Lung microvascular endothelial cell (primary cell): ENCODE data around the gene NEURL1. TPM values are rescaled to one million over a fixed set of nuclear protein-coding genes. Genes with fewer than 3 reads are reported as not detected.

Experiments
- DNase-seq, 2 donors: peaks; one replicate each; pipeline versions ENCODE4 v3.0.0 to v3.0.0-alpha.2; 2010; ENCODE audit warnings: low read depth in 2 of 2
- total RNA-seq: library from RNA; depleted of rRNA; stranded (reverse); fragments of >200 nt; gene quantifications from 2 replicates; pipeline ENCODE4 v1.2.1, GENCODE V29; 2014

The NEURL1 gene, protein sequence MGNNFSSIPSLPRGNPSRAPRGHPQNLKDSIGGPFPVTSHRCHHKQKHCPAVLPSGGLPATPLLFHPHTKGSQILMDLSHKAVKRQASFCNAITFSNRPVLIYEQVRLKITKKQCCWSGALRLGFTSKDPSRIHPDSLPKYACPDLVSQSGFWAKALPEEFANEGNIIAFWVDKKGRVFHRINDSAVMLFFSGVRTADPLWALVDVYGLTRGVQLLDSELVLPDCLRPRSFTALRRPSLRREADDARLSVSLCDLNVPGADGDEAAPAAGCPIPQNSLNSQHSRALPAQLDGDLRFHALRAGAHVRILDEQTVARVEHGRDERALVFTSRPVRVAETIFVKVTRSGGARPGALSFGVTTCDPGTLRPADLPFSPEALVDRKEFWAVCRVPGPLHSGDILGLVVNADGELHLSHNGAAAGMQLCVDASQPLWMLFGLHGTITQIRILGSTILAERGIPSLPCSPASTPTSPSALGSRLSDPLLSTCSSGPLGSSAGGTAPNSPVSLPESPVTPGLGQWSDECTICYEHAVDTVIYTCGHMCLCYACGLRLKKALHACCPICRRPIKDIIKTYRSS
- total RNA-seq: not detected in 2 replicates

DNA sequence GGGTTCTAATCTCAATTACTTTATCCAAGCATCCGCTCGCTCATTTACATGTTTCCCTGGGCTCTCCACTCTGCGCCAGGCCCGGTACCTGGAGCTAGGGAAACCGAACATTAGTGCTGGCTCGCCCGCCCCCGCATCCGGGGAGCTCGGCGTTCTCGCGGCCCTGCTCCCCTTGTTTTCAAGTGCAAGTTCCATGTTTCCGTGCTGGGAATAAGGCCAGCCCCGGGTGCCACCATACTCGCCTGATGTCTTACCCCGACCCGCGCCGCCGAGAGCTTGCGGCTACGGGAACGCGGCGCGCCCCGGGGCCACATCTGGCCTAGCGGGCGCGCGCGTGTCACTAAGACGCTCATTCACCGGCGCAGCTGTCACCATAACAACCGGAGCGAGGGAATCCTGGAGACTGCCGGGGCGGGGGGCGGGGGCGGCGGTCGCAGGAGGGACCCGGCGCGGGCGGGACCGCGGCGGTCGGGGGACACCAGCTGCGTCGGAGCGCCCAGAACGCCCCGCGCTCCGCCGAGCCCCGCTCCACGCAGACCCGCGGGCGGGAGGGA, at the start of gene NEURL1:
Gene NEURL1, plus strand, starts transcription at position 344 of the 554 bp plus-strand sequence. CDS start 683 bp downstream, outside the sequence.
- DNase-seq: peak in 1 of 2 donors; percentile 19

DNA sequence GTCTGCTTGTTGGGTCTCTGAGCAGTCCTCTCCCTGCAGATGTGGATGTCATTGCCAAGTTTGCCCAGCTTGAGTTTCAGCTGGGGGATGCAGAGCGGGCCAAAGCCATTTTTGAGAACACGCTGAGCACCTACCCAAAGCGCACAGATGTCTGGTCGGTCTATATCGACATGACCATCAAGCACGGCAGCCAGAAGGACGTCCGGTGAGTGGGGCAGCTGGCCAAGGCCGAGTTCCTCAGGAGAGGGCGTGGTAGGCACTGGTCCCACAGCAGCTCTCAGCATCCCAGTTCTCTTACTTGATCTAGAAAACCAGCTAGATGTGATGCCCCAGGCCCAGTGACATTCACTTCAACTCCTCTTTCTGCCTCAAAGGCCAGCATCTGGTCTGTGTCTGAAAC, 49.0 kb upstream of the NEURL1 start:
- DNase-seq: peak in 1 of 2 donors; percentile 28

DNA sequence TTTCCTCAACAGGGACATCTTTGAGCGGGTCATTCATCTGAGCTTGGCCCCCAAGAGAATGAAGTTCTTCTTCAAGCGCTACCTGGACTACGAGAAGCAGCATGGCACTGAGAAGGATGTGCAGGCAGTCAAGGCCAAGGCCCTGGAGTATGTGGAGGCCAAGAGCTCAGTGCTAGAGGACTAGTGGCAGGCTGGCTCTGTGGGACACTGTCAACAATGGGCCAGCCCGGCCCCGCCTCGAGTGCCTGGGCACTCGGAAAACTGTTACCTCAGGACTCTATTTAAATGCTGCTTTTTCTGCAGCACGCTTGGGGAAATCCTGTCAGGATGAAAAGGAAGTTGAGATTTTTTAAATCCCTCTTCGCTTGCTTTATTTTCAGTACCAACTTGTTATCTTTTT, 48.1 kb upstream of the NEURL1 start:
- DNase-seq: peak in 1 of 2 donors; percentile 35

DNA sequence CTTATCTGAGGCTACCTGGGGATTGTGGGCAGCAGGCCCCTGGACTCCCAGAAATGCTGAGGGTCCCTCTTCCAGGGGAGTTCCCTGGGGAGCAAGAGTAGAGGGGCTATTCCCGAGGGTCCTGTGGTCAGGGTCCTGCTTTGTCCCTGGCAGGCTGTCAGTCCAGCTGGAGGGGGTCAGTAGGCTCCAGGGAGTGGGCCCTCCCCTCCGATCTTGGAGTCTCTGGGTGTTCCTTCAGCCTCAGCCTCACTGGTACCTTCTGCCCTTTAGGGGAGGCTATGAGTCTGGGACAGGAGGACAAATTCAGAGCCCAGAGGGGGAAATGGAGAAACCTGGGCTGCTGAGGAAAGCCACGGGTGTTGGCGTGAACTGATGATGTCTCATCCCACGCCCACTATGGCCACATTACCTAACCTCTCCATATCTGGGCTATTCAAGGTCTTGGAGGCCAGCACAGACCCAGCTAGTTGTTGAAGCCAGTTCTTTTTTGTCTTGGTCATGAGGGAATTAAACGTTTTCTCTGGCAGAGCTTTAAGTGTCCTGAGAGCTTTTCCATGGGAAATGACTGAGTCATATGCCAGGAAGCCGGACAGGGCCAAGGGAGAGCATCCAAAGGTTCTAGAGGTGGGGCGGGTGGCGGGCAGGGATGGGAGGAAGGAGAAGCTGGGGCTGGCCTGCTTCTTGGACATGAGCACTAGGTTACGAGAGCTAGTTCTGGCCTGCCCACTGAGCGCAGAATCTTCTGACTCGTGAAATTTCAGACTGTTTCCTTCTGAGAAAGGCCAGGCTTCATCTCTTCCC, 47.5 kb upstream of the NEURL1 start:
- DNase-seq: peak; percentile 68 to 86

DNA sequence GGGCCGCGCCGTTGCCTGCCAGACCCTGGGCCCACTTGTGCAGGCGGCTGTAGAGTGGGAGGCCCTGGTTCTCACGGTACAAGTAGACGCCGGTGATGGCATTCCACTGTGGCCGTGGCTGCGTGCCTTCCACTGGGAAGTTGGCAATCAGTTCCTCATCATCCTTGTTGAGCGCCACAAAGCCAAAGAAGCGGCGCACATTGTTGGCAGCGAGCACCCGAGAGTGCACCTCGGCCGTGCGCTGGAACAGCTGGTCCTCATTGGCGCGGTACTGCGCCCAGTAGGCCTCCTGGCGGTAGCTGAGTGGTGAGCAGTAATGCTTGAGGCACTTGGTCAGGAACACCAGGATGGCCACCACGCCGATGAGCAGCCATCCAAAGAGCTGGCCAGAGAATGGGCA, 46.3 kb upstream of the NEURL1 start:
- DNase-seq: no peak

DNA sequence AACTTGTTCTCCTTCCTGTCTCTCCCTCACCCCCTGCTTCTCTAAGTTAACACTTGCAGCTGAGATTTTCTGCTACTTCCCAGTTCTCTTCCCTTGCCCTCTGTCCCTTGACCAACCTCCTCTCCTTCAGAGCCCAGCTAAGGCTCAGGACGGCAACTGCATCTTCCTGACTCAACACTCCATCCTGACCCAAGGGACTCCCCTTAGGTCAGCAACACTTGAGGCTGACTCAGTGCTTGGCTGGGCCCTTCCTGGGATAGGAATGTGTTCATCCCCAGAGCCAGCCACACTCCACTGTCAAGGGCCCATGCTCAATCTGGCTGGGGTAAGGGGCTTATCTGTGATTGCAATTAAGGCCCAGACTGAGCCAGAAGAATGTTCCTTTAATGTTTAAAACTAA, 44.8 kb upstream of the NEURL1 start:
- peak in 1 of 2 donors; percentile 76 for DNase-seq

DNA sequence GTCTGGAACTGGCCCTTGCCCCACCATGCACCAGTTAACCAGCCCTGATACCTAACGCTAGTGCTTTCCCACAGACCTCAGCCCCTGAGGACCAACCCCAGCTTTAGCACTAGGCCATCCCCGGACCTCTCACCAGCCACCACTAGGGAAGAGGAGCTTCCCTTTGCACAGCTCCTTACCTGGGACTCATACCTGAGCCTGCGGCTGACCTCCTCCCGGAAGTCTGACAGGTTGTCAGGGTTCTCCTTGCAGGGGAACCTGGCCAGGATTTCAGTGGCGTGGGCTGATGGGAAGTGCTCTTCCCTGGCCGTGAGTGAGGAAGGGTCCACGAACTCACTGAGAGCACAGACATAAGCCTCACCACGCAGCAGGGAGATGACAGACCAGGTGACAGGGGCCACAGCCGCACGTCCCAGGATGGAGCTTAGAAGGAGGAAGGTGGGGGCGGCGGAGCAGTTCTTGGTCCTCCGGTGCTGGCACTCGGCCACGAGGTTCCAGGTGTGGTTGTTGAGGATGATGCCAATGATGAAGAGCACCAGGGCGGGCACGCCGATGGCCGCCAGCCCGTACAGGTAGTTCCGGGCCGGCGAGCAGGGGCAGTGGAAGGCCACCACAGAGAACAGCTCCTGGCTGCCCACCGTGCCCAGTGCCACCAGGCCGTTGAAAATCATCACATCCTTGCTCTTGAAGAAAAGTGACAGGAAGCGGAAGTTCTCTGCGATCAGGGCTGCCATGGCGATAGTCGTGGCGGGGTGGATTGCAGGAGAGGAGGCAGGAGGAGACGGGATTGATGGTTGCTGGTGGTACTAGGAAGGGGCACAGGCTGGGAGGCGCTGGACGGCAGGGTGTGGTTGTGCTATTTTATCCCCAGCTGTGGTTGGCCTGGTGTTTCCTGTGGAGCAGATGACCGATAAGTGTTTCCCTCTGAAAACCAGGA, 44.0 kb upstream of the NEURL1 start:
- no peak for DNase-seq

DNA sequence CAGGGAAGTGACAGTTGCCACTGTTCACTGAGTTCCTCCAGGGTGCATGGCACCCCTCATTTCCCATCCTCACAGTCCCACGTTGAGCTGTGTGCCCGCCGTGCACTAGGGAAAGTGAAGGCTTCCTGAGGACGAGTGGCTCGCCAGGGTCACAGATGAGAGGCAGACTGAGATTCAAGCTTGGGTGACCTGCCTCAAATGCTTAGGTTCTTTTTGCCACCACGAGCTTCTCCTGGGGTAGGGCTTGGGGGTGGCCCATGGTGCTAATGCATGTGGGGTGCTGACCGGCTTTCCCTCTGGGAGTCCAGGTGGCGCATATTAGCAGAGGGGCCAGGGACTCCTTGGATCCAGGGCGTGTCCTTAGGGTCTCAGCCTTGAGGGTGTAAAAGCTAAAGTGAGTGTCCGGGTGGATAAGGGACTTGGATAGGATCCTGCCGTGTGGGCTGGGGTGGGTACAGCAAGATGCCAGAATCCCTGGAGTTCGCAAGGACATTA, 43.3 kb upstream of the NEURL1 start:
- DNase-seq: no peak

DNA sequence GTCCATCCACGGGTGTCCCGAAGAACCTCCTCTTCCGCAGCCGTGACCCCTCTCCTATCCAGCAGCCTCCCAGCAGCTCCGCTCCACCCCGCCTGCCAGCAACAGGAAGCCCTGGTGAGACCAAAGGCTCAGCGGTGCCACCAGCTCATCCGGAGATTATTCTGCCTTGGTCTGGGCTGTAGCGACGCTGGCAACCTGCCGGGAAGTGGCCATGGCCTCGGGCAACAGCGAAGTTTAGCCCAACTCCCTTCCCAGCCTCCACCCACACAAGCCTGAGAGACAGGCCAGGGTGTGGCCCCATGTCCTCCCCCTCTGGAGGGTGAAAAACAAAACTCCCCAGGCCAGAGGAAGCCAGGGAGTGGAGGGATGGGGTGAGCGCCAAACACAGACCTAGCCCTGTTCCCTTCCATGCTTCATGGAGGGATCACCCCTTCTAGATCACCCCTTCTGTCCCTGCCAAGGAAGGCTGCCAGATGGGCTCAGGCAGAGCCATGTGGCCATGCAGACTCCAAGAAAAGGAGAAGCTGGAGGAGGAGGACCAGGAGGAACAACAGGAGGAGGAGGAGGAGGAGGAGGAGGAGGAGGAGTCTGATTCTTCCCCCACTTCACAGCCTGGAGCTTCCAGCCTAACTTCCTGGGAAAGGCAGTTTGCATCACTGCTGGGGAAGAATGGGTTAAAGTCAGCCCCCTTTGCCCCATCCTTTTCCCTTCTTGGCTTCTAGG, 42.3 kb upstream of the NEURL1 start:
- peak; percentile 47 to 51 for DNase-seq

DNA sequence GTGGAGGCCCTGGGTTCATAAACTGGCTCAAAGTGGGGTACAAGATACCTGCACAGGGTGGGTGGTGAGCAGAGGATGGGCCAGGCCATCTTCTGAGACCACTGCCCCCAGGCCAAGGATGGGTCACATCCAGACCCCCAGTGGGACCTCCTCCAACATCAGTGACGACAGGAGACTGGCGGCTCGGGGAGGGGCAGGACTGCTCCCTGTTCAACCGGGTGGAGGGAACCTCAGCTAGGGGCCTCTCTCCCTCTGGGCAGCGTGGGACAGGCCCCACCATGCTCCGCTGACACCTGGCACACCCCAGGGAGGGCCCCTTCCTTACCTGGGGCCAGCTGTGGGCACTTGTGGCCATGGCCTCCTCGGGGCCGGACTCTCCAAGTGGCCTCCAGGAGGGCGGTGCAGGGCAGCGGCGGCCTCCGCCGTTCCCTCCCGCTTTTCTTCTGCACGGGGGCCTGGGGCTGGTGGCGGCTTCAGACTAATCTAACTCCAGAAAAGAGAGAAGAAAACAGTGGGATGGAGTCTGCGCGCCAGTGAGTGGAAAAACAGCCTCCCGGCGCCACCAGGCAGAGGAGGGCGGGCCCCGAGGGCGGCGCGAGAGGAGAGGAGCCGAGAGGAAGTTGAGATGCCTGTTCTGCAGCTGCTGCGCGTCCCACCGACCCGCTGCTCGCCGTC, 41.5 kb upstream of the NEURL1 start, which contains the start of gene CALHM2:
Gene CALHM2, minus strand, starts transcription at position 540 of the 675 bp plus-strand sequence. CDS start 2,429 bp downstream, outside the sequence.
- DNase-seq: peak; percentile 49 to 54

DNA sequence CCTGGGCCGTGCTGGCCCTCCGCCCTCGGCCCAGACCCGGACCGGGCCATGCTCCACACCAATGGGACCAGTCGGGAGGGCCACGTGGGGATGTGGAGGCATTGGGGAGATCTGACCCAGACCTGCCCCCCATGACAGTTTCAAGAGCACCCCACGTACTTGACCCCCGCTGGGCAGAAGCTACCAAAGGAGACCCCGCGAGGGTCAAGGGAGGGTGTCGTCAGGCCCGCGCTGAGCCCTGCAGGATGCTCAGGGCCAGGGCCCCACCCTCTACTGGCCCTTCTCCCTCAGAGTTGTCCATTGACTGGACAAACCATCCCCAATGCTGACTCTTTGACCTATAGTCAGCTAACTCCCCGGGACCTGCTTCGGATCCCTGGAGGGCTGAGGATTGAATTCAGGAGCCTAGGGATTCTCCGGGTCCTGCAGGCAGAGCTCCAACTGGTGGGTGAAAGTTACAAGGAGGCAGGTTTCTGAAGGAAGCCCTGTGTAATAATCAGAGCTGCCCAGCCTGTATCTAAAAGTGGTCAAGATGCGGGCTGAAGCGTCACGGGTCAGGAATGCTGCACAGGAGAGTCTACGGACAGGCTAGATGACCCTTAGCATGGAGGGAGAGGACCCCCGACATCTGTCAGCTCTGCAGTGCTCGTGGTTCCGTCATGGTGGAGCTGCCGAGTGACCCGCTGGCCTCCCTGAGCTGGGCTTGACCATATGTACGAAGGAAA, 40.8 kb upstream of the NEURL1 start:
- DNase-seq: no peak

DNA sequence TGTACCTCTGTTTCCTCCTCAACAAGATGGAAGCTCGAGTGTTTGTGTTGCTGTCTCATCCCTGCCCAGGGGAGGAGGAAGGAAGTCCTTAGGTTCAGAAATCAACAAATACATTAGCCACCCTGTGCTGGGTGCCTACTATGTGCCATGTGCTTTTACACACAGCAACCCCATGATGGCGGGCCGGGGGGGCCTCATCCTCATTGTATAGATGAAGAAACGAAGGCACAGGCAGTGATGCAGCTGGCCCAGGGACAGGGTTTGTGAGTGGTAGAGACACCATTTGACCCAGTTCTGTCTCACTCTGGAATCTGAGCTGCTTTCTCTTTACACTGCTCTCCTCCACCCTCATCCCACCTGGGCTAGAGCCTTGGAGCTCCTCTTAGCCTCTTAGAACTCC, 39.5 kb upstream of the NEURL1 start:
- DNase-seq: no peak

DNA sequence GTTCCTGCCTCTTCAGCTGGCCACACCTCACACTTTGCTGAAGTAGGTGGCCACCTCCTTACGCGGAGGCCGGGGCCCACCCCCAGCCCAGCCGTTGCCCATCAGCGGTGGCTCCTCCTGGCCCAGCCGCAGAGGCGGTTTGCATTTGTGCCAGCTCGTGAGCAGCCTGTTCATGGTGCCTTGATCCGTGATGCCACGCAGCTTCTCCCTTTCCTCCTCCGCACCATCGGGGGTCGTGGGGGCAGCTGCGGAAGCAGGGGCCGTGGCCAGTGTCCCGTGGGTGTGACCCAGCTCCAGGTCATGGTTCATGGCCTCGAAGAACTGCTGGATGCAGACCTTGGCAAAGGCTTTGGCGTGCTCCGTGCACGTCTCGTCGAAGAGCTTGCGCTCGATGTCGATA, 38.3 kb upstream of the NEURL1 start:
- no peak for DNase-seq

DNA sequence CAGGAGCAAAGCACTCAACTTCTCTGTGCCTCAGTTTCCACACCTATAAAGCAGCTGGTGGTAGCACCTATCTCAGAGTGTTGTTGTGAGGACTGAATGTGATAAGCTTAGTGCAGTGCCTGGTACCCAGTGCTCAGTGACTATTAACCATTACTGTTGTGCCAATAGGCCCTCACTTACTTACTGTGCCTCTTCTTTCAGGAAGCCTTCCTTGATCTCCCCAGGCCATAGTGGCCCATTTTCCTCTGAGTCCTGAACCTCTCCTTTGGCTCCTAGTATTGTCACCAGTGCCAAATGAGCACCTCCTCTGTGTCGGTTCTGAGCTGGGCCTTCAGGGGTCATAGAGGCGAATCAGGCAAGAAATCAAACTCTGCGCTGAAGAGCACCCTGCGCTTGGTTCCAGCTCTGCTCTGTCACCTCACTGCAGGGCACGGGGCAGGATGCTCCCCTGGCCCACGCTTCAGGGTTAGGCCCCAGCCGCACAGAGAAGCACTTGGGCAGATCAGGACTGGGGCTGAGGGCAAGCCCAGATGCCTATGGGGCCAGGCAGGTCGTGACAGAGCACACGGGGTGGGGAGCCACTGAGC, 37.3 kb upstream of the NEURL1 start:
- no peak for DNase-seq

DNA sequence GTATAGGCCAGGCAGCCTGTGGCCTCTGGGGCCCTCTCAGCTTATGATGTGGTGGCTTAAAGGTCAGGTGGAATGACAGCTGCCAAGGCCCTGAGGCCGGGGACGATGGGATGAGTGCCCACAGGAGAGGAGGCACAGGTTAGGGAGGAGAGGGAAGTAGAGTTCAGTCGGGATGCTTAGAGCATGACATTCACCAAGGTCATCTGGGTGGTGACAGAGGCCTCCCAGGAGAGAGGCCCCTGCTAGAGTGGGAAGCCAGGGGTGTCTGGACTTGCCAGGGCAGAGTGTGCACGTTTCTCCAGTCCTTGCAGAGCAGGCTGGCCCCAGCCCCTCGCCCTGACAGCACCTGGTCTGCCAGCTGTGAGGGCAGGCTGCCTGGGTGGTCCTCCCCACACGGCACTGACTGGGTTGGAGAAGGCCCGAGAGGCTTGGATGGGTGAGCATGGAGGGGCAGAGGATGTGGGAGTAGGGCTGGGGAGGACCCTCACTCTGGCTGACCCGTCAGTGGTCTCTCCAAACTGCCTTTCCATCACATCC, 36.3 kb upstream of the NEURL1 start:
- DNase-seq: no peak

DNA sequence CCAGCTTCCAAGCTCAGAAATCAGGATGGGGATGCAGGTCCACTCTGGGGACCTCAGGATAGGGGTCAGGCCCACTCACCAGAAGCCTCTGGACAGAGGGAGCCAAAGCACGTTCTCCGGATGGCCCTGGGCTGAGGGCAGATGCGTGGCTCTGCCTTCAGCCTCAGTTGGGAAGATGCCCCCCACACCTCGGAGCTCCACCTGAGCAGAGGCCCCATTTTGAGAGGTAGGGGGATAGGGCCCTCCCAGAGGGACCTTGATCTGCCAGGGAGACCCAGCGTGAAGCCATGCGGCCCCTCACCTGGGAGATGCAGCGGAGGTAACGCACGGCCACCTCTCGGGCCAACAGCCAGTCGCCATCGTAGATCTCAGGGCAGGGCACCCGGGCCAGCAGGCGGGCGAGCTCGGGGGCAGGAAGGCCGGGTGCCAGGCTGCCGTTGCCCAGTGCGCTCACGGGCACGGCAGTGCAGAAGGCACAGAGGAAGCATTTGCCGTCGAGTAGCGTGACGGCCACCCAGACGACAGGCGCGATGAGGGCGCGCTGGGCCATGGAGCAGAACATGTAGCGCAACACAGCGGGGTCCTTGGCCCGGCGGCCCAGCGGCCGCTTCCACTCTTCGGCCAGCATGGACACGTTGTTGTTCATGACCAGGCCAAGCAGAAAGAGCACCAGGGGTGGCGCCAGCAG, 35.5 kb upstream of the NEURL1 start:
- no peak for DNase-seq

DNA sequence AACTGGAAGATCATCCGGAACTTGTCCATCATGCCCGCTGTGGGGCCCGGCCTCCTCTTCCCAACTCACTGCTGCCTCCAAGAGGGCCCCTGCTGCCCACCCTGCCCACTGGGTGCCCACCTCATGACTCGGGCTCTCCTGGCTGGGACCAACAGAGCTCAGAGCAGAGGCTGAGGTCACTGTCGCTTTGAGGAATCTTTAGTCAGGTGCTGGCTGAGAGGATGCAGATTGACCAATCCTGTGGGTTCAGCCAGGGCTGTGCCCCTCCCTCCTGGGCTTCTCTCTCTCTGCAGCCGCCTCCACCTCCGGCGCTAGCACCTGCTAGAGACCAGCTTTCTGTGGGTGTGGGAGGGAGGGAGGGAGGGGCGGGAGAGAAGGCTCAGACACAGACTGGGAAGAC, 34.8 kb upstream of the NEURL1 start, which contains the start of gene CALHM1:
Gene CALHM1, minus strand, starts transcription at position 181 of the 400 bp plus-strand sequence. Its CDS starts 149 bp downstream, at position 32.
- no peak for DNase-seq
